Activated CD4-positive, alpha-beta T cell treated with anti-CD3 and anti-CD28 coated beads, Interleukin-2, amount 50 U/mL, for 4 hours (primary cell): ENCODE data around the gene SC5D.

Experiments
- DNase-seq, 2 experiments: peaks; one replicate each; pipeline ENCODE4 v3.0.0-alpha.2; 2020

Gene SC5D

DNA sequence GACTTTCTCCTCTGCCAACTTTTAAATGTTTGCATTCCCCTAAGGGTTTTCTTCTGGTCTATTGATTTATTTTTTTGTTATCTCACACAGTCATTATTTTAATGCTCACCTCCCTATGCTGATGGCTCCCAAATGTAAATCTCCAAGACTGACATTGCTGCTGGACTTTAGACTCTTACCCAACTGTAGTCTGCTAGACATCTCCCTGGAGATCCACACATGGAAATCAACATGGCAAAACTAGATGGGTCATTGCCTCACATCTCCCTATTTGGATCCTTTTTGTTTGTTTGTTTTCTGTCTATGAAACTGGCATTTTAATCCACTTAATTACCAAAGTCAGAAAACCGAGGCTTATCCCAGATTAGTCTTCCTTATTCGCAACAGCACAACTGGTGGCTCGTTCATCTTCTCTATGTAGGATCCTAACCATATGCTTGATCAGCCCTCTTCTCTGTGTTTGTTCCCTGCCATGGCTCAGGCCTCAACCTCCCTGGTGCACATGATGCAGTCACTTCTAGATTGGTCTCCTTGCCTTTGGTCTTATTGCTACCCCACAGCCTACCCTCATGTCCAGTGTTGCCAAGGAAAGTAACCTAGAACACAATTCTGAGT is 37.3 kb downstream of the SC5D start:
- no peak for DNase-seq

DNA sequence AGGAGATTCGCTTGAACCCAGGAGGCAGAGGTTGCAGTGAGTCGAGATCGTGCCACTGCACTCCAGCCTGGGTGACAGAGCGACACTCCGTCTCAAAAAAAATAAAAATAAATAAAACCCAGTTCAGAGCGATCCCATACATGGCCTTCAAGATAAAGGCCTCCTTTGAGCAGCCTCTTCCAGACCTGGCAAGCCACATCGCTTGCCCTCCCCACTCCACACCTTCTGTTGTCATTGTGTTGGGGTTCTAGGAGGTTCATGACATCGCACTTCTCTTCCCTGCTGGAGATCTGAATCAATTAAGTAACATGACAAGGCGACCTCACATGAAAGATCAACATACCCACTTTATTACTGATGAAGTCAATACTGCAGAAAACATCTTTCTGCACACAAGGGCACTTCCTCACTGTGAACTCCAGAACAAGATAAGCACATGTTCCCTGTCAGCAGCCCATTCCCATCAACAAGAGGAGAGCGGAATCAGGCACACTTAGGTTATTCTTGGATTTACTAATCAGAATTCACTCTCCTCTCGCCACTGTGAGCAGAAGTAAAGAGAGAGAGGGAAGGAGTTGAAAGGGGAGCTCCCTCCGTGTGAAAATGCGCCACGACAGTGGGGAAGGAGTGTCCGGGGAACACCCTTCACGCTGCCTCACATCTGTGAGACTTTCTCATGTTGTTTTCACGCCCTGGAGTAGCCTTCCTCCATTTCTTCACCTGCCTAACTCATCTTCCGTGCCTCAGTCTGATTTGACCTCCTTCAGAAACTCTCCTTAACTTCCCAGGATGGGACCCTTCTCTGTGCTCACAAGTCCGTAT is 38.3 kb downstream of the SC5D start:
- DNase-seq: no peak

DNA sequence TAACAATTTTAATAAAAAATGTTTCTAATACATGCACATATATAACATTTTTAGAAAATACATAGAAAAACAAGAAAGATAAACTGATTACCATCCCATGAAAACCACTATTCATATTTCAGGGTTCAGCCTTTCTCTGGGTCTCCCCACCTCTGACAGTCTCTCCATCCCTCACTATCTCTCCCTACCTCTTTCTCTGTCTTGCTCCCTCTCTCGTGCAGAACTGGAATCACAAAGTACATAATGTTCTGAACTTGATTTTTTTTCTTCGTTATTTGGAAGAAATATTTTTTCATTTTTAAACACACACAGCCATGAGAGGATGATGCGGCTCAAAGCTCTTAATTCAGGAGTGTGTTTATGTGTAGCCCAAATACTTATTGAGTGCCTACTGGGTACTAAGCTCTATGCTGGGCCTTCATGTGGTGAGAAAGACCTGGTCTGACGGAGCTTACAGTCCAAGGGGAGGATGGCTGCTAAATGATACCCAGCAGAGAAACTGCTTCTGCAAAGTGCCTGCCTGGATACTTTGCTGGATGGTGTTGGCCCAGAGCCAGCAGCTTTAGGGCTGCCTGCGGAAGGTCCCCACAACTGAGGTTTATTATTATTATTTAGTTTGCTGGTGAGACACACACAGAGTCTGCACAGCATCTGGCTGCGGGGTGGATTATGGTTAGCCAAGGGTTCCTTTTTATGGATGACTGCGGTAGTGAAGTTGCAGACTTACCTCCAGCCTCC is 42.6 kb downstream of the SC5D start:
- no peak for DNase-seq

DNA sequence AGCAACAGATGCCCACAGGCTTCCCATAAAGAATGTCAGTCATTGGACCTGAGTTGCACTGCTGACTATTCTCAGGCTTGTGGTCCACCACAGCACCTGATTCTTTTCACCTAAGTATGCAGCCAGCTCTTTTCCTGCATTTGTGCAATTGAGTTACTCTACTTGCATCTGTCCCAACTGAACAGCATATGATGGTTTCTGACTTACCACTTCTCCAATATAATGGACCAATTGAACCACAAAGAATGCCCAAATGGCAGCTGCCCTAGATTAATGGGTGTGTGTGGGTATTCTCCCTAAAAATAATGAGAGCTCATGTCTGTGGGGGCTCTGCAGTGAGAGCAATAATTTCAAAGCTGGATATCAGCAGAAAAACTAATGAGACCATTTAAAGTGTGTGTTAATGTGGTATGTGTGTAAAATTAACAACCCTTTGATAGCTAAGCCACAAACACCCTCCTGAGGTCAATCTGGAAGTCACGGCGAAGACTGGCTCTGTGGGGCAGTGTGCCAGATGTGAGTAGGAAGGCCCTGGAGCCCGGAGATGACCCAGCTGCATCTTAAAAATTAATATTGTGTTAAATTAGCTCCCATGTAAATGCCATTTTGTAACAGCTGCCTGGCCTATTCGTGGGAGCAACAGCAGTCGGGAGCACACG is 43.8 kb downstream of the SC5D start:
- DNase-seq: no peak

DNA sequence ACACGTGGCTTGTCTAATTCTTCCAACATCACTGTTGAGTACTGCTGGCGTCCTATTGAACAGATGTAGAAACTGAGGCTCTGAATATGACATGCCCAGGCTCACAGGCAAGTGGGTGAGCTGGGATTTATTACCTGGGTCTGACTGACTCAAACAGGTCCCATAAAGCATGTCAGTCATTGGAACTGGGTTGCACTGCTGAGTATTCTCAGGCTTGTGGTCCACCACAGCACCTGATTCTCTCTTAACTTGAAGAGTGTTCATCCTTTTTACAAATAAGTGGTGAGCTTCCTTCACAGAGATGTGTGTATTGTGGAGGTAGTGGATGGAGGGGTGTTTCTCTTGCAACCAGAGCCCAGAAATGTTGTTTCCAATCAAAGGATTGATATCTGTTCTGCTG is 44.5 kb downstream of the SC5D start:
- no peak for DNase-seq

DNA sequence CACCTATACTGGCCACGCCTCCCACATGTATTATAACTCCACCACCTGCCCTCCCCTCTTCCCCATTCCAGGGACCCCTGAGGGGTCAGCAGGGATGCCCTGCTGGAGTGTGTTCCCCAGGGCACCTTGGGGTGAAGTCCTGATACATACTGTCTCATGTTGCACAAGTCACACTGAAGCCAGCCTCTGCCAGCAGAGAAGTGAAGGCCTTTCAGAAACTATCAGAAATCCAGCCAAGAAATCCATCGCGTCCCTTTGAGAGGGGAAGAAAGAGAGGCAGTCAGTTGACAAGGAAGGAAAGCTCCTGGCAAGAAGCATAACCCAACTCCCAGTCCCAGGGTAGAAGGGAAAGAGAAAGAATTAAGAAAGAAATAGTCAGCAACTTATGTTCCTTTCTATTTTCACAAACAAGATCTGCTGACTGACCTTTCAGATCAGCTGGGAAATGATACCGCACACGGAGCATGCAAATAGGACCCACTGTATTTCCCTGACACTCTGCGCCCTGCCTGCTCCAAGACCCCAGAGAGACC is 45.2 kb downstream of the SC5D start:
- no peak for DNase-seq

DNA sequence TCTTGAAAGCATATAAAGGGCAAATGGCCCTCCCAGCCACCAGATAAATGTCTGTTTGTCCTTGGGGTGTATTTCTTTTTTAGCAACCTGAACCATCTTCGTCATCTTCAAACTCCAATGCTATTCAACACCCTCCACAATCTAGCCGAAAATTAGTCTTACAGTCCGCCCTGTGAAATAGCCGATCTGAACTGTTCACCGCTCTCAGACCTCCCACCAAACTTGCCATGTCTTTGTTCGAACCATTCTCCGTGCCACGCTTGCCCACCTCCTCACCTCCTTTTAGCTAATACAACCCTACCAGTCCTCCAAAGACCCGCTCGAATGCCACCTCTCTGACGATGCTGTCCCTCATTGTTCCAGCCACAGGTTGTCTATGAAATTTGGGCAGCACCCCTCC is 46.0 kb downstream of the SC5D start:
- DNase-seq: no peak

DNA sequence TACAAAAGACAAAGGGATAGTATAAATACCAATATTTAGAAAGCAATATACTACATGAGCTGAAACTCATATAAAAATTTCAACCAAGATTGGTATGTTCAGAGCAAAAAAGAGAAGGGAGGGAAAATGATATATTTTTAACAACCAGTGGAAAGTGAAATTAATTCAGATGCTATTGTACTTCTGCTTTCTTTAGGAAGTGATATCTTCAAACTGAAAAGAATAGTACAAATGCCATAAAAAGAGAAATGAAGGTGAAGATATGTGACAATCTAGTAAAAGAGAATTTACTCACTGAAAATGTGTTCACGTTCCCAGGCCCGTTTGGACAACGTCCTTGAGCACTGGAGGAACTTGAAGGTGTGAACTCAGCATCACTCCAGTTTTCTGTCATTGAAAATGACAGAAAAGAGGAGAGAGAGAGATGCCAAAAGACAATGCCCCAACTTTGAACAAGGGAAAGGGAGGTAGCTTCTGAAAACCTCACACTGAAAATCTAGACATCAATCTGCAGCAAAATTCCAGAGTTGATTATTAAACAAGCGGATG is 47.5 kb downstream of the SC5D start:
- DNase-seq: no peak

DNA sequence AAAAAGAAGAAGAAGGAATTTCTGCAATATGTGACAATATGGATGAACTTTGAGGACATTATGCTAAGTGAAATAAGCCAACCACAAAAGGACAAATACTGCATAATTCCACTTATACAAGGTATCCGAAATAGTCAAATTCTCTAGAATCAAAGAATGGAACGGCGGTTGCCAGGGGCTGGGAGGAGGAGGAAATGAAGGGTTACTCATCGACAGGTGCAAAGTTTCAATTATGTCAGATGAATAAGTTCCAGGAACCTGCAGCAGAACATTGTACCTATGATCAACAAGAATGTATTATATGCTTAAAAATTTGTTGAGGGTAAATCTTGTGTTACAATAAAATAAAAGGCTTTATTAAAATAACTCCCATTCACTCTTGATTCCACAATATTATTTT is 49.0 kb downstream of the SC5D start:
- DNase-seq: peak in 1 of 2 experiments; percentile 4

DNA sequence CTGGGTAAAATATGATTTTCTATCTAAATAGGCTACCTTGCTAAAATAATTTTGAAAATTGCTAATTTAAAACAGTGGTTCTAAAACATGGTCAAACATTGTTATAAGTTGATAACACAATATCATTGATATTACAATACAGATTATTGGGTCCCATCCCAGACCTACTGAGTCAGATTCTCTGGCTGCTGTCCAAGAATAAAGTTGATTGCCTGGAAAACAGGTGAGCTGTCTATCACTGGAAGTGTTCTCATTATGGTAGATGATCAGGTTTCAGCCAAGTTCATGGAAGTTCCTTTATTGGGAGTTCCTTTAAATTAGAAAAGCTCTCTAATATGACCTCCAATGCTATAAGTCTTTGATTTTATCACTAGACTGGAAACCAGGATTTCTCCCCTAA is 52.3 kb downstream of the SC5D start:
- DNase-seq: no peak

DNA sequence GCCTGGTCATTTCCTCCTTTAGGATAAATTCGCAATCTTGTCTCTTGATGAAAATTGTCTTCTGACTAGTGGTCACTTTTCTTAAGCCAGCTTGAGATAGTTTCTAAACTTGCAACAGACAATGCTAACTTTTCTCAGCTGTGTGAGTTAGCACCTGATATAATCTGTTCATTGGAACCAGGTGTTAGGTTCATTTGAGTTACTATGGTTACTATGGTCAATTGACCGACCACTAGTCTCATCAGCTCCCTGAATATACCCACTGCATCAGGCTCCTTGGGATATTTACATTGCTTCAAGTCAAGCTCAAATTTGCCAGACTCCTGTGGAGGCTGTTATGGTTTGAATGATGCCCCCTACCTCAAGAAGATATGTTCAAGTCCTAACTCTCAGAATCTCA is 54.5 kb downstream of the SC5D start:
- no peak for DNase-seq

DNA sequence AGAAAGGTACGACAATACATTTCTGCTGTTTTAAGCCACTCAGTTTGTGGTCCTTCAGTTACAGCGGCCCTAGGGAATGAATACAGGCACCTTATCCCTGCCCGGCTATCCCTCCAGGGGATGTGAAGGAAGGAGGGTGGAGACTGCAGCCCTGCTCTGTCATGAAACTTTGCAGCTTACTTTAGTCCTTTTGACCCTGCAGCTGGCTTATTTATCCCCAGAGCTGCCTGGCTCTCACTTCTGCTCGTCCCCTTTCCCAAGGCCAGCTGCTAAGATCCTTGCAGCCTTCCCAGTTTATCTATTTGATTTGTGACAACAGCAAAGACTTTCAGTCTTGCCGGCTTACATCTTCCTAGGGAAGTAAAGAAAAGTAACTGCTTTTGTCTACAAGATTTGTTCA is 55.2 kb downstream of the SC5D start:
- no peak for DNase-seq

DNA sequence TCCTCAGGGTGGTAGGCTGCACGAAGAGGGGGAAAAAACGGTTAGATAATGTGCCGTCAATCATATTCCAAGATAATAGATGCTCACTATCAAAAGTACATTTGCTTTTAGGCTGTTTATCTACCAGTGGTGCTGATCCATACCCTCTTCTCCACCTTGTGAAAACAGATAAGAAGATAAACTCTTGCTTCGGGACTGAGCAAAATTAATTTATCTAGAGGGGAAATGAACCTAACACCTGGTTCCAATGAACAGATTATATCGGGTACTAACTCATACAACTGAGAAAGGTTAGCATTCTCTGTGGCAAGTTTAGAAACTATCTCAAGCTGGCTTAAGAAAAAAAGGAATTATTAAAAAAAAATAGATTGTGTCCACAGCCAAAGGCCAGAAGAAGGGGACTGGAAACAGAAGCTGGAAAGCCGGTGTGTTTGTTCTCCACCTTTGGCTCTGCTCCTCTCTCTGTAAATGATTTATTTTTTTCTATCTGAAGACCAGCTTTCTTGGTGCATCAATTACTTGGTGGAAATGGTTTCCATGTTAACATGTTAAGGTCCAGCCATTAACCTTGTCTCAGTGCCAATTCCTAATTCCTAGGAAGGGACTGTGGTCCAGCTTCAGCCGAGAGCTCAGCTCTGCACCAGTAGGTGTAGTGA is 55.8 kb downstream of the SC5D start:
- DNase-seq: no peak

DNA sequence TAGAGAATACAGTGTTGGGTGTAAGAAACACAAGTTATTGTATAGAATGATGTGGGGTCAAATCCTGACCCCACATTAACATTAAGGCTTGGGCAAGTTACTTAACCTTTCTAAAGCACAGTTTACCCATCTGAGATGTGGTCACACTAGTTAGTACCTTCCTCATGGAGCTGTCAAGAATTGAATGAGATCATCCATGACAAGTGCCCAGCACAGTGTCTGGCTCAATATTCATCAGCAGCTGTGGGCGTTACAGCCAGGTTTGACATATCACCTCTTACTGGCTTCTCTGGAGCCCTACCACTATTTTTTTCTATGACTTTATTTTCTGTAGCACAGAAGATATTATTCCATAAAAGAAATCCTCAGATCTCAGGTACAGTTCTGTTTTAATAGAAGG is 57.2 kb downstream of the SC5D start:
- no peak for DNase-seq

DNA sequence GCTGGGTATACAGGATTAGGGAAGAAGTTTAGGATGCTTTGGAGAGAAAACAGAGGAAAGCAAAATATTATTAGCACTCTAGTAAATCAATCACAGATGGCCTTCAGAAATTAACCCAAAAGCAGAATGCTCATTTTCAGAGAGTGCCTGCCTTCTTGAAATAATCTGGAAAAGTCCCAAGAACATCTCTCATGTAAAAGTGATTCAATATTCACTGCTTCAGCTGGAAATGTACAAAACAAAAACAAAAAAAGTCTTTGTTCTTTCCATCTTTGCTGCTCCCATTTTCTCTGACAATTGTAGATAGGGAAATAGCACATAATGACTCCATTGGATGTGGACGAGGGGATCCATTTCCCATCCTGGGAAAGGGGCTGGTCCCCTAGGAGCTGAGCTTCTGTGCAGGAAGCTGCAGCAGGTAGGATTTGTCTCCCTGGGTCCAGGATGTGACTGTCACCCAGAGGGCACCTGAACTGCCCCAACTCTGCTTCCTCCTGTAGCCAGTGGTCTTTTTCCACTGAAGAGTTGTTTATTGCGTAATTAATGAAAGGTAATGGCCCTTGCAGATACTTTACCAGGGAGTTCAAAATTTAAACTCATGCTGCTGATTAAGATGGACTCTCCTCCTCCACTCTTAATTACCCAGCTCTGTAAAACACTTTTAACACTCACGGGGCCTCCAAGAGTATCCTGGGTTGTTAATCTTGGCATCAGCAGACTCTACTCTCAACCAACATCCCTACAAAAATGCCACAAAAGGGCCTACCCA is 57.9 kb downstream of the SC5D start:
- no peak for DNase-seq

DNA sequence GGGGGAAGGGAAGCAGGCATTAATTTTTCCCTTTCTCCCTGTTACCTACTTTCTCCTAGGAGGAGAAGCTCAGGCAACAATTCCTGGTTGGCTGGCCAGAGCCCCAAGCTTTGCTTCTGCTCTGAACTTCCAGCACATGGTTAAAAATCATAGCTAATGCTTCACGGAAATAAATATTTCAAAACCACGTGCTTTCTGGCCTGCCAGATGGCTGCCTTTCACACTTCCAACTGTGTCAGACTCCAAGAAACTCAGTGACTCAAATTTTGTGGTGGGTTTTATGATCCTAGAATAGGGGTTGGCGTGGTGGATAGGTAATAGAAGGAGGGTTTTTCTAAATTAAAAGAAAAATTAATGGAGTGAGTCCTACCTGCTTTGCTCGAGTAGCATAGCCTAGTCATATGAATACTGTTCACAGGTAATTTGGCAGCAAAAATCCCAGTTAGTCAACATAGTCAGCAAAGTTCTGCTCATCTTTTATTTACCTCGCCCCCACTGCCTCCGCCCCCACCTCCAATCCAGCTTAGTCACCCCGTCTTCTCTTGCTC is 58.6 kb downstream of the SC5D start:
- DNase-seq: no peak

DNA sequence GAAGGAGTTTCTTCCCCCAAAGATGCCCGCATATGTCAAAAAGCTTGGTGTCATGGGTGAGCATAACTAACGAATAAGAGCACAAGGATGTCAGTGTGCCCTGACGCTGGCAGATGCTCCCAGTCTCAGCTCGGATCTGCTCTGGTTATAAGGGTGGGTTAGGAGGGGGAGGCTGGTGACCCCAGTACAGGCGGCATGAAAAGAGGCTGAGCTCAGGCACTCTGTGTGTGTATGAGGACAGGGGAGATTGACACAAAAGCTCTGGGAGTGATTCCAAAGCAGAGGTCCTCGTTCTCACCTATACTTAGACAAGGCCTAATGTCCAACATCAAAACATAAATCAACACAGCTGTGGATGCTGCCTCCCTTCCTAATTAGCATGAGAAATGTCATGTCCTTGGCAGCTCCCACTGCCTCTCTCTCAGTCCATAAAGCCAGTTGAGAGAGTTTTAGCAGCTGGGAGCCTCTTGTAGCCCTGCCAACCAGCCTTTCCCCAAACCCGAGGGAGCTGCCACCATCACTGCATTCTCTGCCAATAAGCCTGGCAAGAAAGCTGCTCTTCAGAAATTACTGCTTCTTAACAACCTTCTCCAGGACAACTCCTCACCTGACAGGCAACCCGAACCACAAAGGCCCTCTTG is 59.8 kb downstream of the SC5D start:
- no peak for DNase-seq

DNA sequence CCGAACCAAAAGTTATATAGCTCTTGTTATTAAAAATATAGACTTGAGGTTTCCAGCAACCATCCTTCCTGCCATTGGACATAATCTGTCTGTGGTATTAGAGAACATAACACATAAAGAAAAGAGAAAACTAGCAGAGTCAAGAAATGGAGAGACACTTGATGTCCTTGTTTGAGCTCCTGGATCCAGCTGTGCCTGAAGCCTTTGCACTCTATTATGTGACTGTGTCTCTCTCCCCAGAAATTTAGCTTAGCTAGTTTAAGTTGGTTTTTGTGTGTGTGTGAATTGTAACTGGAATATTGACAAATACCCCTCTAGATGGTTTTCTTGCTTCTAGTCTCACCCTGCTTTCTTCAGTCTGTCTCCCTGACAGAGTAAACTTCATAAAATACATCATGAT is 61.6 kb downstream of the SC5D start:
- DNase-seq: no peak

DNA sequence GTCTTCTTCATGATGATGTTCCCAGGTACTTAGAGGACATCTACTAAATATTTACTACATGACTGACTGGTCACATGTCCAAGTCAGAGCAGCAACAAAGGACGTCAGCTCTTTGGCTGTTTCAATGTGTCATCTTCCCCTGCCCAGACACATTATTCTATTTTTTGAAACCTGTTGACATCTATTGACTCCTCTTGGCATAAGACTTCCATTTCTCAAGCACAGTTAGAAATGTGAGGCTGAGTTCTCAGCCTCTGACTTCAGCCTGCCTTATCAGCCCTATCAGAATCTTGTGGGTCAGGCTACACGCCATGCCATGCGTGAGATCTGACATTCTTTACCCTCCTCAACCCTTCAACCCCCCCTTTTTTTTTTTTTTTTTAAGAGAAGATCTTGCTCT is 63.8 kb downstream of the SC5D start:
- no peak for DNase-seq
